Activated CD8-positive, alpha-beta memory T cell treated with anti-CD3 and anti-CD28 coated beads for 48 hours (primary cell): ENCODE measurements around the gene TIMM22.
"Not testable (repeated sequence)": the region's sequence is repeated elsewhere in the genome, so short reads cannot be mapped to it uniquely, and the experiment has no call there.

ENCODE experiments used
- DNase-seq, 3 experiments: peaks; one replicate each; pipeline ENCODE4 v3.0.0-alpha.2; 2020; ENCODE audit warnings: low read depth in 2 of 3, low spot score in 2 of 3

Gene TIMM22

DNA sequence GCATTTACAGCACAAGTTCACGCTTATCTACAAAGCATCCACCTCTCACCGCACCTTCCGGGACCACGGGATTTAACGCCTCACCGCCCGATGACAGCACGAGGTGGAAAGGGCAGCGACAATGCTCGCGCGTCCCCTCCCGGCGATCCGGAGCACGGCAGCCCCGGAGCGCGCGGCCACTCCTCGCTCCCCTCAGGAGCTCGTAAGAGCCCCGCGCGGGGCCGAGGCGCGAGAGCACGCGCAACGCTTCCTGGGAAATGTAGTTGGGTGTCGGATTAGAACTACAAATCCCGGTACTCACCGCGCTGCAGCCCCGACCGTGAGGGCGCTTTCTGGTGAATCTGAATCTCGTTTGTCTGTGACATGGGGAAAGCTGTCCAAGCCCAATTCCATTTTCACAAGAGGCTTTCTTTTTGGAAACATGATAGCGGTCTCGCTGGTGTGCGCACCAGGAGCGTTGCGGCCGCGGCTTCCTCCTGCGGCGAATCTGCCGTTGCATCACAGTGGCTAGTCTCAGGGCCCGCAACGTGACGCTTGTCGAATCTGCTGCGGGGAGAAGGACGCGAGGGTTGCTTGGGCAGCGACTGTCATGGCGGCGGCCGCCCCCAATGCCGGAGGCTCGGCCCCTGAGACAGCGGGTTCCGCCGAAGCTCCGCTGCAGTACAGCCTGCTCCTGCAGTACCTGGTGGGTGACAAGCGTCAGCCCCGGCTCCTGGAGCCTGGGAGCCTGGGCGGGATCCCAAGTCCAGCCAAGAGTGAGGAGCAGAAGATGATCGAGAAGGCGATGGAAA, at the start of gene TIMM22:
TSS of gene TIMM22 (plus strand) at position 576 of the 791 bp plus-strand sequence. CDS start at position 590, 14 bp downstream.
- peak; percentile 80 to 85 (median 84) for DNase-seq

DNA sequence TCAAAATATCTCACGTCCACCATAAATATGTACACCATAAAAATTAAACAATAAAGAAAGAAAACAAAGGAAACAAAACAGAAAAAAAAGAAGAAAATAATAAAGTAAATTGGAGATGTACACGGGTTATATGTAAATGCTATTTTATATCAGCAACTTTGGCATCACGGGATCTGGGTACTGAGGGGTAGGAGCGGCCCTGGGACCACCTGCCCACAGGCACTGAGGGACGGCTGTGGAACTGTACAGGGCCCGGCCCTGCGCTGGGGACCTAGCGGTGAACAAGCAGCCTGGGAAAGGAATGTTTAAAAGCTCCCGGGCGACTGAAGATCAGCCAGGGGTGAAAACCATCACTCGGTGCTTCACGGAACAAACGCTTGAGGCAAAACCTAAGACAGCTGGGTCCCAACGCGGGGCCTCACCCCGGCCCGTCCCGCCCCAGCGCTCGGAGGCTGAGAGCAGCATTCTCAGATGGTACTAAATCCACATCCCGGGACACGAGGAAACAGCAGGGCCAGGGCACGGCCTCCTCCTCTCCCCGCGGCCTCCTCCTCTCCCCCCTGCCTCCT, 48.6 kb upstream of the TIMM22 start:
- DNase-seq: no peak

DNA sequence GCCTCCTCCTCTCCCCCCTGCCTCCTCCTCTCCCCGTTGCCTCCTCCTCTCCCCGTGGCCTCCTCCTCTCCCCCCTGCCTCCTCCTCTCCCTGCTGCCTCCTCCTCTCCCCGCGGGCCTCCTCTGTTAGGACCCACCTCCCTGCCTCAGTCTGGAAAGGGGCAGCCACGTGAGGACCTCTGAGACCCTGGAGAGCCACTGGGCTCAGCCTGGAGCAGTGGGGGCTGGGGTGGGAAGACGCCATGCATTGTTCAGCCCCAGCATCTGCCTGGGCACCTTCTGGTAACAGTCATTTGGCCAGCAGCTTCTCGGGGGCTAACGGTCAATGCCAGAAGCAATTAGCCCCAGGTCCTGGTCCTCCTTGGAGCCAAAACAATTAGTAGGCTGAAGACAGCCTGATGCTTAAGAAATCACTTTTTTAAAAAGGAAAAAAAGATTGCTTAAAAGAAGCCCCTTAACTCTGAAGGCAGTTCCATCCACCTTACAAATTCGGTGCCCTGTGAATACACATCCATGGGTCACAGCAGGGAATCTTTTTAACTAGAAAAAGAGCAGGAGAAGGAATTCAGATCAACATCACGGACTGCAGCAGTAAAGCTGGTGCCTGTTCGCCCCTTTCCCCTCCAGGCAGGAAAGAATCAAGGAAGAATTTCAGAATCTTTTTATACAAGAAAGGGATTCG, 47.2 kb upstream of the TIMM22 start:
- no peak for DNase-seq

DNA sequence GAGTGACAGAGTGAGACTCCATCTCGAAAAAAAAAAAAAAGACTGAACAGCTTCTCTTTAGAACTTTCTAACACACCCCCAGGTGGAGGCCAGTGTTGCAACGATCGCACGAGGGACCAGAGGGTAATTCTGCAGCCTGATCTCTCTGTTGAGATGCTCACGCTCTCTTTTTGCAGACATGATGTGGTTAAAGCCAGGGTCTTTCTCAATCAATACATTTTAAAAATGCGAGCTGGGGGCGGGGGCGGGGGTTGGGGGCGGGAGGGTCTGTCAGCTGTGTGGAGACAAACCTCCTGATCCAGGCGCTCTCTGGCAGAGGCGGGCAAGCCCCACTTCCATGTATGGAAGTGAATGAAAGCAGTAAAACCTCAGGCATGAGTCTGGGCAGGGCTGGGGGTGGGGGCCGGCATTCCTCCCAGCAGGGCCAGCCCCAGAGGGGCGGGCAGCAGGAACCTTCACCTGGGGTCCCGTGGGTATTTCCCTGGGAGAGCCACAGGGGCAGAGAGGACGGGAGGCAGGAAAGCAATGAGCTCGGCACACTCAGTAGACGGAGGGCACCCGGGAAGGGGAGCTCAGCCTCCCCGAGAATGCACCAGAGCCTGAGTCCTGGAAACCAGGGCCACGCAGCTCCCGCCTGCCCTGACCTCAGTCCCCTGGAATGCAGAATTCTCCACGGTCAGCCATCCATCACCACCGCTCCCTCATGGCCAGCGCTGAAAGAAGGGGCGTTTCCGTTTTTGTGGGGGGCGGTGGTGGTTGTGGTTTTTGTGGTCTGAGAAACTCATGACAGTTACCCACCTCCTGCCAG, 45.4 kb upstream of the TIMM22 start:
- DNase-seq: no peak

DNA sequence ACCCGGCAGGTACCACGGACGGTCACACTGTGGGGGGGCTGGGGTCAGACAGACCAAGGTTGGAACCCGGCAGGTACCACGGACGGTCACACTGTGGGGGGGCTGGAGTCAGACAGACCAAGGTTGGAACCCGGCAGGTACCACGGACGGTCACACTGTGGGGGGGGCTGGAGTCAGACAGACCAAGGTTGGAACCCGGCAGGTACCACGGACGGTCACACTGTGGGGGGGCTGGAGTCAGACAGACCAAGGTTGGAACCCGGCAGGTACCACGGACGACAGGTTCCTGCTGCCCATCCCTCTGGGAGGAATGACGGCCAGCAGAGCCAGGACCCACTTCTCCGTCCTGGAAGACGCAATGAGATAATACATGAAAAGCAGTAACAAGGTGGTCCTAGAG, 44.3 kb upstream of the TIMM22 start:
- DNase-seq: not testable (repeated sequence)

DNA sequence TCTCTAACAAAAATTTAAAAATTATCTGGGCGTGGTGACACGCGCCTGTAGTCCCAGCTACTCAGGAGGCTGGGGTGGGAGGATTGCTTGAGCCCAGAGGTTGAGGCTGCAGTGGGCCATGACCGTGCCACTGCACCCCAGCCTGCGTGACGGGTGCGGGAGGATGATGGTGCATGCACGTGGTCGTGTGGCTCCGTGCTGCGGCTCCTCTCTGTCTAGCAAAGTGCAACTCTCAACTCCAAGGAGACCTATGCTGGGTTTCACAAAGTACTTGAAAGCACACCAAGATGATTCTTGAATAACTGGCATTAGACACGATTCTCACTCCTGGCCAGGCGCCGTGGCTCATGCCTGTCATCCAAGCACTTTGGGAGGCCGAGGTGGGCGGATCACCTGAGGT, 43.2 kb upstream of the TIMM22 start:
- DNase-seq: no peak

DNA sequence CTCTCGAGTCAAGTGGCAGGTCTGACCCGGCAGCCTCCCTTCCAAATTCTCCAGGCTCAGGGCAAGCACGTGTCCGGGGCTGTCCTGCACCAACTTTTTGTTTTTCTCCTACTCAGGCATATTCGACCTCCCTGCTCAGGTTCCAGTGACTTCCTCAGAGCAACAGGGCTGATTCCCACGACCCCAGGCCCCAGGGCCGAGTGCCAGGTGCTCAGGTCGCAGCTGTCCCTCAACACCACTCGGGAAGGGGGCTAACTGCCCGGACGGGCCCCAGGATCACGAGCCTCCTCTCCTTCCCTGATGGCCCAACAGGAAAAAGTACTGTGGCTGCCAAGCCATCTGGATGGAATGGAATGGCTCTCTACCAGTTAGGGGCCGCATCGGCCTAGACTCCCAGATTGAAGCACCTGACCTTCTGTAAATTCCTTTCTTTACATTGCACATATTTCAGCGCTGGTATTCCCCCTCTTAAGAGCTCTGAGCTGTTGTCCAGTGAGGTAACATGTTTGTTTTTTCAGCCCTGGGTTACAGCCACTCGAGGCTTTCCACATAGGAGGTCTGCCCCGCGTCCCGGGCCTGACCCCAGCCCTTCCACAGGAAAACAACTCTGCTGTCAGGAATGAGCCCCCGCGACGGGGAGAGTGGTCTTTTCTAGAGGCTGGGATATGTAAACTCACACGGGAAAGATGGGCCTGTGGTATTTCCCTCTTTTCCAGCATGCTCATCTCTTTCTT, 42.3 kb upstream of the TIMM22 start:
- no peak for DNase-seq

DNA sequence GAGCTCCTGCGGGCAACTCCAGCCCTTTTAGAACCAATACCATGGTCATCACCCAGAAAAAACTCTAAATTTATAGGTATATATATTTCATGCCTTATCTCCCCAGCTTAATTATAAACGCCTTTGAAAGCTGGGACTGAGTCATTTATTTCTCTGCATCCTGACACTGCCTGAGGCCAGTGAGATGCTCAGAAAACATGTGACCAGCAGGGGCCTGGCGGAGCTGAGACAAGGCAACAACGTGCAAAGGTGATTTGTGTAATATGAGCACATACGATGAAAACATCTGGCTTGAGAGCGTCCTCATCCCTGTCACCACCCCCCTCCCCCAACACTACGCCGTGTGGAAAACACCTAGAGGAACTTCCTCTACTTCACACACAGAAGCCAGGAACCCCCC, 40.0 kb upstream of the TIMM22 start:
- no peak for DNase-seq

DNA sequence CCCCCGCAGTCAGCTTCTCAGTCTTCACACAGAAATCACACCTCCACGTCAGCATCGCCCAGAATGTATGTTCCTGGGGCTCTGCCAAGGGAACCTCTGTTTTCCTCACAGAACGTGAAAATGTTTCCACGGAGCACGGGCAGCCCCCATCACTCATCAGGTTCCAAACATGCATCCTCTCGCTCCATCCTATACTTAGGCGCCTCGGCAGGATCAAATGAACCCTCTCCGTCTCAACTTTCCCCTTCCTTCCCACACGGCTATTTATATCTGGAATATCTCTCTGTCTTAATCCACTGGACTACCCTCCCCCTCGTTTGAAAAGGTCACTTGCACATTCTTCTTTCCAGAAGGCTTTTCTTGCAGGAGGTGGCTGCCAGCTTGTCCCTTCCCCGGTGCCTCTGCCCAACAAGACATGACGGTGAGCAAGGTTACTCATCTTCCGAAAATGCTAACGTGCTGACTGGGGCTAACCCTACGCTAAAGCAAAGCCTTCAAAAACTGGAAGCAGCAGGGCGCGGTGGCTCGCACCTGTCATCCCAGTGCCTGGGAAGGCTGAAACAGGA, 39.0 kb upstream of the TIMM22 start:
- DNase-seq: no peak

DNA sequence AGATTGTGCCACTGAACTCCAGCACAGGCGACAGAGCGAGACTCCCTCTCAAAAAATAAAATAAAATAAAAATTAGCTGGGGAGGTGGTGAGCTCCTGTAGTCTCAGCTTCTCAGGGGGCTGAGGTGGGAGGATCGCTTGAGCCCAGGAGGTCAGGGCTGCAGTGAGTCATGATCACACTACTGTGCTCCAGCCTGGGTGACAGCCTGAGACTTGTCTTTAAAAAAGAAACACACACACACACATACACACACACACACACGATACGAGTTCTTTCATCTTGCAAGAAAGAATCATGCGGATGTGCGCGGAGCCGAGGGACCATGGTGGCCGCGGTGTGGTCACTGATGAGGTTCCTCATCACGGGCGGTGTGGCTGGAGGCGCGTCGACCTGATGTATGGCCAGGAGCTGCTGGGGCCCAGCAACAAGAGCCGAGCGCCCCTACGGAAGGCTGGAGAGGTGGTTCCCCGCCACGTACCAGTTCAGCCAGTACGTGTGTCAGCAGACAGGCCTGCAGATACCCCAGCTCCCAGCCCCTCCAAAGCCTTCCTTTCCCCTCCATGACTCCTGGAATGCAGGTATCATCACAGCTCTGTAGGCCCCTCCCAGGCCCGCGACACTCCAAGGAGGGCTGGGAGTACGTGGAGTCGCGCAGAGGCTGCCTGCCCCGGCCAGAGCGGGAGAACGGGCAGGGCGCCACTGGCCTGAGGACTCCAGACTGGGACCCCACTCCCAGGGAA, 38.0 kb upstream of the TIMM22 start:
- no peak for DNase-seq

DNA sequence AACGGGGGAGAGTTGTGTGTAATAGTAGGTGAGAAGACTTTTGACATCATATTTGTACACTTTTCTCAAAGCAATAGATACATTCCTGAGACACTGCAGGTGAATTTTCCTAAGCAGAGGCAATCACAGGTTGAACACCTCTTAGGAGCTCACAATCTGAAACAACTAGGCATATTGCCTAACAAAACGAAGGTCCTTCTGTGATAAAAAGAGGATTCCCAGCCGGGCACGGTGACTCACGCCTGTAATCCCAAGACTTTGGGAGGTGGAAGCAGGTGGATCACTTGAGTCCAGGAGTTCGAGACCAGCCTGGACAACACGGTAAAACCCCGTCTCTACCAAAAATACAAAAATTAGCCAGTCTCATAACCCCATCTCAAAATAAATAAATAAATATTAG, 34.8 kb upstream of the TIMM22 start:
- no peak for DNase-seq

DNA sequence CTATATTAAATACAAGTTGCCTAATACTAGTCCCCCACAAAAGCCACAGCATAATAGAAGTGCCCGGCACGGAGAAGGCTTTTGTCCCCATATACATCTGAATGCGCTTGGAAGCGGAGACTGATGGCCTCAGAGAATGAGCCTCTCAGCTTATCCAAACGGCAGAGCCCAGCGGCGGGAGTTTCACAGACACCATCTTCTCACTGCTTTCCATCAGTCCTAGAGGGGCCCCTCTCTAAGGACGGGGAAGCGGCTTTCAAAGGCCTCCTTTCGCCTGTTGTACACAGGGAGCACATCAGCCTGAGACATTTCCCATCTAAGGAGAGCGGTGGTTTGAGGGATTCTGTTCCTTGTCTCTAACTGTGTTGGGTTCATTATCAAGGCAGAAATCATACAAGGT, 34.3 kb upstream of the TIMM22 start:
- DNase-seq: no peak

DNA sequence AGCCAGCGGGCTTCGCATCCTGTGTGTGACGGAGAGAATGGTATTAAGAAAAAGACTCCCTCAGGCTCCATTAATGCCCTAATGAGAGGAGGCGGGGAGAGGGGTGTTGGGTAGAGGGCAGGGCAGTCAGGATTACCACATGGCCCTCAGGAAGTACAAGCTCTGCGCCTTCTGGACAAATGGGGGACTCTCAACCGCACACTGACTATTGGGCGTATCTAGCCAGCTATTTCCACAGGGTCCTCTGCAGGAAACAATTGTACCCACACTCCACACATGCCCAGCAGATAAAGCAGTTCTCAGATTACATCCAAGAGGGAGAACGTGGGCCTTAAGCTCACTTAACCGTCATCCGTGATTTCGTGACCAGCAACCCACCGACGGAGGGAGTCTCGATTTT, 32.1 kb upstream of the TIMM22 start:
- no peak for DNase-seq

DNA sequence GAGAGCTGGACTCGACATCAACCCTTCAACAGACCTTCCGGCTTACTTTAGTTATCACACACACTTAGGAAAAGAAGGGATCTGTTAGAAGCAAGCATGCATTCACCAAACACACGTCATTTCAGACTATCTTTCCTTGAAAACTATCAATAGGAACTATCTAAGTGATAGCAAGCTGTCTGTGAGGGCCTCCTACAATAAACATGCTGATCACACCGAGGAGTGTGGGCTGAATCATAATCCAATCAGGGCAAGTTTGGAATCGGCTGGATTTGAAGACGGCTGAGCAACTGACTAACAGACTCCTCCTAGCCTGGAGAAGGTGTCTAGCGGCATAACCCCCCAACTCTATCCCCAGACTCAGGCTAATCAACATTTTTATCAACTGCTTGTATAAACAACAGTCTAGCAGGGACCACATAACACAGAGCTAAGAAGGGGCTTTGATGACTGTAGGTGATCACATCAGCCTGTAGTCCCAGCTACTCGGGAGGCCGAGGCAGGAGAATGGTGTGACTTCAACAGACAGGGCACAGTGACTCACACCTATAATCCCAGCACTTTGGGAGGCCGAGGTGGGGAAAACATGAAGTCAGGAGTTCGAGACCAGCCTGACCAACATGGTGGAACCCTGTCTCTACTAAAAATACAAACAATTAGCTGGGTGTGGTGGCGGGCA, 31.5 kb upstream of the TIMM22 start:
- DNase-seq: no peak

DNA sequence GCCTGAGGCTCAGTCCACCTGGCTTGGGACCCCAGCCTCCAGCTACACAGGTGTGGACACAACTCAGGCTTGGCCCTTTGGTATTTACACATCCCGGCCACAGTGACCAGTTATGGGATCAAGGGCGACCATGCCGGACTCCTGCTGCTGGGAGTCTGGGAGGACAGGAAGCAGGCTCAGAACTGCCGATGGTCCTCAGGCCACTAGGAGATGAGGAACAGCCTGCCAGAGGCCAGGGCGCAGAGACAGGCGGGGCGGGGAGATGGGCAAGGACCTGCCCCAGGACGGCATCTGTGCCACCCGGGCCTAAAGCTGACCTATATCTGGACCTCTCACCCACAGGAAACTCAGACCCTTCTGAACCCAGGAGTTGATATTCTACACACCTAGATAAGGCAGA, 29.8 kb upstream of the TIMM22 start:
- DNase-seq: no peak

DNA sequence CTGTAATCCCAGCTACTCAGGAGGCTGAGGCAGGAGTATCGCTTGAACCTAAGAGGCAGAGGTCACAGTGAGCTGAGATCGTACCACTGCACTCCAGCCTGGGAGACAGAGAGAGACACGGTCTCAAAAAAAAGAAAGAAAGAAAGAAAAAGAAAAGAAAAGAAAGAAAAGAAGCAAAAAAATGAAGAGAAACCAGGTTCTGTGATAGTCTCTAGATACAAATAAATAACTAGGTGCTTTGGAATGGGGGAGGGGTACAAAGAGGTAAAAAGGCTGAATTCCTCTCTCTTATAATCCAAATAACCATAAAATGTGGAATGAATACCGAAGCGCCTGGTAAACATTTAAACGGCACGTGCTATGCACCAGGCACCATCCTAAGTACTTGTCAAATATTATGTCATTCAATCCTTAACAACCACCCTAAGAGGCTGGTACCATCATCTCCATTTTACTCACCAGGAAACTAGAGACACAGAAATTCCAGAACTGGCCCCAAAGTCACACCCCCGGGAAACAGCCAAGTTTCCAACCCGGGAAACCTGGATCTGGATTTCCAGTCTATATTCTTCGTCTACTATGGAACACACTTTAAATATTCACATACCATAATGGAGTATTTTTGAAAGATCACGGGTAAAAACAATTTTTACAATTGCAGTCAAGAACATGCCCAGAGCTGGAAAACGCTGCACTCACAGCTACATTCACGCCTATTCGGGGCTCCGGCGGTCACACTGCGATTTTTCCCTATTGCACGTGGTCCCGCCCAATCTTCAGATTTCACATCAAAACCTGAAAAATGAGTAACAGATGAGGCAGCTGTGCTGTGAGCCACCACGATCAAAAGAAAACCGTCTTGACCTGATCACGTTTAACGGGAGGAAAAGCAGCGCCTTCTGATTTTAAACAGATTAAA, 27.9 kb upstream of the TIMM22 start:
- no peak for DNase-seq

DNA sequence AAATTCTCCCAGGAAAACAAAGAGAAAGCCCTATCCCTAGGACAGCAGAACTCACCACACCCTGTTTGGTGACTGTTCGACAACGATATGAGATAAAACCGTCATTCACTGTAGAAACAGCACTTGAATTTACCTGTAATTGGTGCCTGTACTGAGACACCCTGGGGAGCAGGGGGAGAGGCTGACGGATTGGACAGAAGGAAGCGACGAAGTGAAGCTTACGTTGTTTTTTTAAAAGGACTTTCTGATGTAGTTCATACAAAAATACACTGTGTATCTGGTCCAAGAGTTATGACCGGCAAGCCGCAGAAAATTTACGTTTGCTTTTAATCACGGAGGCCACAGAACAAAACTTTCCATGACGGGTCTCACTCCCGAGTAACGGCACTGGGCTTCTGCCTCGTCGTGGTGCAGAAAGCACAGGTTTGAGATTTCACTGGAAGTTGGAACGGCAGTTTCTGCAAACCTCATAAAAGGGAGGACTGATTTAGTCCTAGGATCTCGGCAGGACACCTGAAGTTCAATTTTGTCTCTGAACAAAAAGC, 27.0 kb upstream of the TIMM22 start:
- no peak for DNase-seq

DNA sequence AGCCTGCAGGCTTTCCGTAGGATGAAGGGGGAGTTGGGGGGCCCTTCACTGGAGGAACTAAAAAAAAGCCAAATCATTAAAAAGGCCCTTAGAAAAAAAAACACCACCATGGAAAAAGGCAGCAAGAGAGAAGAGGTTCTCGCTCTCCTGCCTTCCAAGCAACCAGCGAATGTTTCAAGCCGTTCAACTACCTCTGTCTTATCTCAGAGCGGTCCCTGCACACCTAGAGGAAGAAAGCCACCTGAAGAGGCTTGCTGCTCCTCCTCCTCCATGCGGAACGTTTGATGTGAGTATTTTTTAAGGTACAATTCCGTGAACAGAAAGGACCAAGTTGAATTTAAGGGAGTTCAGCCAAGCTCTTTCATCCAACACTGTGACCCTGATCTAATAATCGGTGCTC, 26.6 kb upstream of the TIMM22 start:
- DNase-seq: no peak
